ENCODE measurements around the gene NTRK3.

DNA sequence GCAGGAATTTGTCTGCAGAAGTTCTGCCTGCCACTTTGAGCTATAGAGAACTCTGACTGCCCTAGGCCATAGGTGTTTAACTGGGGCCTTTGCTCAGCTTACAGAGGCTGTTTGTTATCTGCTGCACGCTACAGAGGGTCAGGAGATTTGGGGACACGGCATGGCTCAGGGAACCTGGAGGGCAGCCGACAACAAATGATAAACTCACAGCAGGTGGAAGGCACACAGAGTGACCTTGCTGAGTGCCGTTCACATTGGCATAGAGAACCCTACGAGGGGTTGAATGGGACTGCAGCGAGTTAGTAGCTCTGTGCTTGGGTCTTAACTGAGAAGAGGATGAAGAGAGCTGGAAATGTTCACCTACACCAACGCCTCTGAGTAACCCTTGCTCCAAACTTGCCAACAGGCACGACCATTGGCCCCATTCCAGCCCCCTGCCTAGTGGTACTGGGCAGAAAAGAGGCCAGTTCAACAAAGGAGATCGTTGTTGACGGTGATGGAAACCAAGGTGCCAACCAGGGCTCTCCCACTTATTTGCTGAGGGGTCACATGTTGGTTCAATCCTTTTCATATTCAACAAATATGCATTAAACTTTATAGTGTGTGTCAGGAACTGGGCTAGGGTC is 301.1 kb downstream of the NTRK3 start:
- TF ChIP-seq, protein P1, sequence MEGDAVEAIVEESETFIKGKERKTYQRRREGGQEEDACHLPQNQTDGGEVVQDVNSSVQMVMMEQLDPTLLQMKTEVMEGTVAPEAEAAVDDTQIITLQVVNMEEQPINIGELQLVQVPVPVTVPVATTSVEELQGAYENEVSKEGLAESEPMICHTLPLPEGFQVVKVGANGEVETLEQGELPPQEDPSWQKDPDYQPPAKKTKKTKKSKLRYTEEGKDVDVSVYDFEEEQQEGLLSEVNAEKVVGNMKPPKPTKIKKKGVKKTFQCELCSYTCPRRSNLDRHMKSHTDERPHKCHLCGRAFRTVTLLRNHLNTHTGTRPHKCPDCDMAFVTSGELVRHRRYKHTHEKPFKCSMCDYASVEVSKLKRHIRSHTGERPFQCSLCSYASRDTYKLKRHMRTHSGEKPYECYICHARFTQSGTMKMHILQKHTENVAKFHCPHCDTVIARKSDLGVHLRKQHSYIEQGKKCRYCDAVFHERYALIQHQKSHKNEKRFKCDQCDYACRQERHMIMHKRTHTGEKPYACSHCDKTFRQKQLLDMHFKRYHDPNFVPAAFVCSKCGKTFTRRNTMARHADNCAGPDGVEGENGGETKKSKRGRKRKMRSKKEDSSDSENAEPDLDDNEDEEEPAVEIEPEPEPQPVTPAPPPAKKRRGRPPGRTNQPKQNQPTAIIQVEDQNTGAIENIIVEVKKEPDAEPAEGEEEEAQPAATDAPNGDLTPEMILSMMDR (IDR thresholded peaks at IDR 0.05), result no peak
- no peak for TF ChIP-seq POLR2A (IDR thresholded peaks at IDR 0.05)

Measured in prostate gland (tissue), 2 donors.